ENCODE data around the gene ZSWIM9.
A peak's percentile ranks its signal among the peaks of the same experiment; 100 is the strongest.
"Not testable (repeated sequence)": the region's sequence is repeated elsewhere in the genome, so short reads cannot be mapped to it uniquely, and the experiment has no call there.

The ZSWIM9 gene

GRCh38 chr19:48220784-48221183, 50.3 kb downstream of the ZSWIM9 start:
- DNase-seq: not testable (repeated sequence)

DNA sequence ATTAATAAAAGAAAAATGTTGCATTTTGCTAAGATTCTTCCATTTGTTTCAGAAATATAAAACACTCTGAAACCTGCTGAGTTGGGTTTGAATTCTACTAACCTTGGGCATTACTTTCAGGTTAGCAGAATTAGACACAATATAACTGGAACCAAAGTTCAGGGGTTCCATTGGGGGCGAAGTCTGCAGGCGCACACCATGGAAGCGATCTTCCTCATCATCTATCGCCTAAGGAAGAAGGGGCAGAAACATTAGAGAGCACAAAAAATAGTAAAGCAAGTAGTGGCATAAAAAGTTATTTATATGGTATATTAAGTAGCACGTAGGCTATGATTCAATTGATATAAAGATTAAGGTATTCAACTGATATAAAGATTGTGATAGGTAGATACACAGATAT, 51.1 kb downstream of the ZSWIM9 start:
- DNase-seq: no peak

DNA sequence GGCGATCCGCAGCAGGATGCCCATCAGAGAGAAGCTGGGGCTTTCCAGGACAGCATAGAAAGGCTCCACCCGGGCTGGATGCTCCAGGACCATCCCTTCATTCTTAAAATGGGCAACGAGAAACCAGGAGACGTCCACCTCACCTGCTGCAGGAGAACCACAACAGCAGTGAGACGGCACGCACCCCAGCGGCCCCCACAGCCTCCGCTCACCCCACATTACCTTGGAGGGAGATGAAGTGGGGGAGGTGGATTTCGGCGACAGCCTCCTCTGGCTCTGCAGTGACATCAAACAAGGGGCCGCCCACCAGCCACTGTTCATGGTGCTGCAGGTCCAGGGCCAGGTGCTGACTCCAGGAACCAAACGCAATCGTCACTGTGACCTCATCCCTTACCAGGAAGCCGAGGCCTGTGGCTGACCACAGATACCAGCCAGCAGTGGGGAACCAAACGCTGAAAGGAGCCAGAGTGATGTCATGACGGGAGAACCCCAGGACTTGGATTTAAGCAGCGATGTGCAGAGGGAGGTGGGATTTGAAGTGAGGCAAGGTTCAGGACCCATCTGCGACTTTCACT, 60.2 kb downstream of the ZSWIM9 start:
- DNase-seq: no peak

- DNase-seq: no peak
Observed at GRCh38 chr19:48237057-48237456, 66.6 kb downstream of the ZSWIM9 start.

DNA sequence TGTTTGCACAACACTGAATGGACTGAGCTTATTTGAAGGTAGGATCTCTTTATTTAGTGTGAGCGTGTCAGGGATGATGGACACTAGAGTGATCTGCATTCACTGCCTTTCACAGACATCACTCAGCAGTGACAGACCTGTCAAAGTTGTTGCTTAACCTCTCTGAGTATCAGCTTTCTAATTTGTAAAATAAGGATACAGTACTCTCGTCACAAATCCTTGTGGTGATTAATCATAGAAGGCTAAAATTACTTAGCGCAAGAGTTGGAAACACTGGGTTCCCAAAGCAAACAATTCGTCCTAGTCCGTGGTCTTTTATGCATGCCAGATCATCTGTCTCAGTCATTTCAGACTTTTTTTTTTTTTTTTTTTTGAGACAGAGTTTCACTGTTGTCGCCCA, 68.6 kb downstream of the ZSWIM9 start:
- no peak for DNase-seq

- DNase-seq: no peak
Observed at GRCh38 chr19:48239582-48240141, 69.2 kb downstream of the ZSWIM9 start.

DNA sequence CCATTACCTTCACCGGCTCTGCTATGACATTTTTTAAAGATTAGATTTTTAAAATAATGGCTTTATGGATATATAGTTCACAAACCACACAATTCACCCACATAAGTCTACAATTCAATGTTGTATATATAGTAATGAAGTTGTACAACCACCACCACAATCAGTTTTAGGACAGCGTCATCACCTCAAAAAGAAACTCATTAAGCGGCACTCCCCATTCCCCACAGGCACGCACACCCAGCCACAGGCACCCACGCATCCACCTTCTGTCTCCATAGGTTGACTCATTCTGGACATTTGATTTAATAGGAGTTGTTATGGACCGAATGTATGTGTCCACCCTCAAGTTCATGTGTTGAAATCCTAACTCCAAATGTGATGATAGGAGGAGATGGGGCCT, 71.3 kb downstream of the ZSWIM9 start:
- not testable (repeated sequence) for DNase-seq

DNA sequence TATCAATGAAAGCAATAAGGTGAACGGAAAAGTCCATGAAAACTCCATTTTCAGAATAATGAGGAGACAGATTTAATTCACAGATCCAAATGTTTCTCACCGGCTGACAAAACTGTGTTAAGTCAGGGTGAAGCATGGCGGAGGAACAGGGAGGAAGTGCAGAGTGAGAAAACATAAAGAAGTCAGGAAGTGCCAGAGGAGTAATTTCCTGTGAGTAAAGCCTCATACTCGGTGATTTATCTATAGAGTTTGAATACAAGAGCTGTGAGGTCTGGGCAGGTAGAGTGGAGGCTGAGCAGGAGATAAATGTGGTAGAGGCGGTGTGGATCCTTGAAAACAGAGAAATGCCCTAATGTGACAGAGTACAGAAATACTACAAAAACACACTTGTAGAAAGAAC, 73.8 kb downstream of the ZSWIM9 start:
- peak in 1 of 4 experiments; percentile 6 for DNase-seq

- no peak for DNase-seq
Observed at GRCh38 chr19:48246101-48246500, 75.6 kb downstream of the ZSWIM9 start.

DNA sequence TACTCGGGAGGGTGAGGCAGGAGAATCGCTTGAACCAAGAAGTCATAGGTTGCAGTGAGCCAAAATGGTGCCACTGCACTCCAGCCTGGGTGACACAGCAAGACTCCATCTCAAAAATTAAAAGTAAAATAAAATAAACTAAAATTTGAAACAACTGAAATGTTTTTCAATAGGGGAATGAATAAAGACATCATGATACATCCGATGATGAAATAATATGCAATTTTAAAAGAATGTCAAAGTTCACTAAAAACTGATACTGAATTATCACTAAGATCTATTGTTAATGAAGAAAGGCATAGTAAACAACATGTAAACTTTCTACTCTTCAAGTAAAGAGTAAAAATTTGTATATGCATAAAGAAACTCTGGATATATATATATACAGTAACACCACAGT, 76.7 kb downstream of the ZSWIM9 start:
- no peak for DNase-seq

Measured in activated naive CD4-positive, alpha-beta T cell (primary cell).